ENCODE measurements around the gene TLR4.

TLR4 gene

DNA sequence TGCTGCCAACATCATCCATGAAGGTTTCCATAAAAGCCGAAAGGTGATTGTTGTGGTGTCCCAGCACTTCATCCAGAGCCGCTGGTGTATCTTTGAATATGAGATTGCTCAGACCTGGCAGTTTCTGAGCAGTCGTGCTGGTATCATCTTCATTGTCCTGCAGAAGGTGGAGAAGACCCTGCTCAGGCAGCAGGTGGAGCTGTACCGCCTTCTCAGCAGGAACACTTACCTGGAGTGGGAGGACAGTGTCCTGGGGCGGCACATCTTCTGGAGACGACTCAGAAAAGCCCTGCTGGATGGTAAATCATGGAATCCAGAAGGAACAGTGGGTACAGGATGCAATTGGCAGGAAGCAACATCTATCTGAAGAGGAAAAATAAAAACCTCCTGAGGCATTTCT, 10.1 kb downstream of the TLR4 start:
- DNase-seq (ENCODE audit: low read depth): no peak

DNA sequence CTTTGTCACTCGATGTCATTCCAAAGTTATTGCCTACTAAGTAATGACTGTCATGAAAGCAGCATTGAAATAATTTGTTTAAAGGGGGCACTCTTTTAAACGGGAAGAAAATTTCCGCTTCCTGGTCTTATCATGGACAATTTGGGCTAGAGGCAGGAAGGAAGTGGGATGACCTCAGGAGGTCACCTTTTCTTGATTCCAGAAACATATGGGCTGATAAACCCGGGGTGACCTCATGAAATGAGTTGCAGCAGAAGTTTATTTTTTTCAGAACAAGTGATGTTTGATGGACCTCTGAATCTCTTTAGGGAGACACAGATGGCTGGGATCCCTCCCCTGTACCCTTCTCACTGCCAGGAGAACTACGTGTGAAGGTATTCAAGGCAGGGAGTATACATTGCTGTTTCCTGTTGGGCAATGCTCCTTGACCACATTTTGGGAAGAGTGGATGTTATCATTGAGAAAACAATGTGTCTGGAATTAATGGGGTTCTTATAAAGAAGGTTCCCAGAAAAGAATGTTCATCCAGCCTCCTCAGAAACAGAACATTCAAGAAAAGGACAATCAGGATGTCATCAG, 11.3 kb downstream of the TLR4 start:
- DNase-seq (ENCODE audit: low read depth): no peak

DNA sequence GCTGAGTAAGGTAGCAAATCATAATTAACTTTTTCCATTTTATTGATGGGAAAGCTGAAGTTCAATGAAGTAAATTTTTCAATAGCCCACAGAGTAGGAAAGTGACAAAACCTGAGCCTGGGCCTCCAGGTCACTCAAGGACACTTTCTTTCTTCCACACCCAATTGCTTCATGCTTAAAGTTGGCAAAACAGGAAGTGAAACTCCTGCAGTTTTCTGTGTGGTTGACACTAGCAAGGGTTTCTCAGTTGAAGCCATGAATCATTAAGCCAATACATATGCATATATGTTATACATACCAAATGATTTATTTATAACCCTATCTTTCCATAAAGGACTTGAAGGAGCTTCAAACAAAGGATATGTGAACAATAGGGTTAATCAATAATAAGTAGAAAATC, 13.9 kb downstream of the TLR4 start:
- DNase-seq (ENCODE audit: low read depth): no peak

DNA sequence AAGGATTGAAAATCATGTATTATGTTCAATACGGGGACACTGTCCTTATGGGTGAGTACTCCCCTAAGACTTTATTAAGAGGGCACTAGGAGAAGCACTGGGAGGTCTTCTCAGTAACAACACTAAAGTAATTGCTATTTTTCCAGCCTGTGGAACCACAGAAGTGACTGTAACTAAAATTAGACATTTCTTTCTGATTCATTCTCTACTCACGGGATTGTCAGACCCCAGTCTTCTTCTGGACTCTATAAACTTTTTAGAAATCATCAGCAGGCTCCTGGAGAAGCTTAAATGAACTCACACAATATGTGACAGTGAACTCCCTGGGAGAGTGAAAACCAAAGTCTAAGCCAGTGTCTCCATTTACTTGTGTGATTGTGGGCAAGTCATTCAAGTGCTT, 14.5 kb downstream of the TLR4 start:
- no peak for DNase-seq (ENCODE audit: low read depth)

DNA sequence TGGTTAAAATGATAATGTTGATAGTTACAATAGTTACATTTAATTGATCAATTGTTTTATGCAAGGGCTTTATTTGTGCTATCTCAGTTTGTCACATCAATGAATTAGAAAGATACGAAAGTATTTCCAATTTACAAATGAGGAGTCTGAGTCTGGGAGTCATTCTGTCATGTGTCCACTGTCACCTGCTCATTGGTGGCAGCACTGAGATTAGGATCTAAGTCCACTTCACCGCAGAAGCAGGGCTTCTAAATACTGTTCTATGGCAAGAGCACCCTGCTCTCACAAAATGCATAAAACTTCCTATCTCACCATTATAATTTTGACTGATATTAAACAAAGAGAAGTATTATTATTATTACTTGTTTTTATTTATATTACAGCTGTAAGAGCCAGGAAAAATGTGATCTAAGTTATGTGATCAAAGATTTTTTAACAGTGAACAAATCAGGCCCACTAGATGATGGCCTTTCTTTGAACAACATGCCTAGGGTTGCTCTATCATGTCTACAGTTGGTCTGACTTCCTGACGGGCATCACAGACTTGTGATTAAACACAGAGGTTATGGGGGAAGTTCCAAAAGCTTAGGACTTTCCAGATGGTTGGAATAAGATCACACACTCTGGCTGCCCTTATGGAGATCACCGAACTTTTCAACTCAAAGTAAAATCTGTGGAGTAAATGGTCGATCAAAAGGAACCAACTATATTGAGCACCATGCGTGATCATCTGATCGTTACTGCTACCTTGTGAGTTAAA, 15.1 kb downstream of the TLR4 start:
- no peak for DNase-seq (ENCODE audit: low read depth)

DNA sequence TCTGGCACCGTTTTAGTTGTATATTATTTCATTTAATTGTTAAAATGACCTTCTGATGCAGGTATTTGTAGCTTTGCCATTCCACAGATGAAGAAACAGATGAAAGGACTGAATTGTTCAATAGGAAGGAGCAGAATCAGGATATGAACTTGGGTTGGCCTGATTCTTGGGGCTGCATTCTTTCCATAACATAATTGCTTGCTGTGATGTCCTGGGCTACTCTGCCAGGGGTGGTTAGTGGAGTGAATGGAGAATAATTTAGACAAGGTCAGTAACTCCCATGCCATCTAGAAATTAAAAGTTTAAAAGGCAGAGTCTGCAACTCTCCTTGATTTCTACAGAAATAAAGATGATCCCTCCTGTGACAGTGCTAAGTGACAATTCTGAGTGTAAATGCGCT, 15.9 kb downstream of the TLR4 start:
- DNase-seq (ENCODE audit: low read depth): no peak

DNA sequence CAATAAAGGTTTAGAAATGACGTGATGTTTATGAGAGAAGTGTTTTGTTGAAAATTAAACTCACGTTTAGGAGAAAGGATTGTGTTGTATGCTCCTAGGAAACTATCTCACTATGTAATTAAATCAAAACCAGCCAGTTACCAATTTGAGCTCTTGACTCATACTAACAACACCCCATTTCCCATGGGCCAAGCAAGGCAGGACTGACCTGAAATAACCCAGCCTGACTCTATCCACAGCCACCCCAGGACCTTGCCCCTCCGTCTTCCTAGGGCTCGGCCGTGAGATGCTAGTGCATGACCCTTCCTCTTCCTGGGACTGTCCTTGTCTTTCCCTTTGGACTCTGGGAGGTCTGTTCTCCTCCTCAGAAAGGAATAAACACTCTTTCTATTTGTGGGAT, 16.4 kb downstream of the TLR4 start:
- no peak for DNase-seq (ENCODE audit: low read depth)

DNA sequence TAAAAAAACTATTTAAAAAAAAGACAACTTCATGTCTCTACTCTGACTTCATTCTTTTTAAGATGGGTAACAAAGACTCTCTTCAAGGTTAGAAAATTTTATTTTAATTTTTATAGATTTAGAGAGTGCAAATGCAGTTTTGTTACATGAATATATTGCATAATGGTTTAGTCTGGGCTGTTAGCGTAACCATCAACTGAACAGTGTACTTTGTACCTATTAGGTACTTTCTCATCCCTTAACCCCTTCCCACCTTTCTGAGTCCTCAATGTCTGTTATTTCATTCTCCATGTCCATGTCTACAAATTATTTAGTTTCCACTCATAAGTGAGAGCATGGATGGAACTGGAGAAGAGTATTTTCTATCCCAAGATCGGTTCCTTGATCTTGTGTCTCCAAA, 16.8 kb downstream of the TLR4 start:
- no peak for DNase-seq (ENCODE audit: low read depth)

DNA sequence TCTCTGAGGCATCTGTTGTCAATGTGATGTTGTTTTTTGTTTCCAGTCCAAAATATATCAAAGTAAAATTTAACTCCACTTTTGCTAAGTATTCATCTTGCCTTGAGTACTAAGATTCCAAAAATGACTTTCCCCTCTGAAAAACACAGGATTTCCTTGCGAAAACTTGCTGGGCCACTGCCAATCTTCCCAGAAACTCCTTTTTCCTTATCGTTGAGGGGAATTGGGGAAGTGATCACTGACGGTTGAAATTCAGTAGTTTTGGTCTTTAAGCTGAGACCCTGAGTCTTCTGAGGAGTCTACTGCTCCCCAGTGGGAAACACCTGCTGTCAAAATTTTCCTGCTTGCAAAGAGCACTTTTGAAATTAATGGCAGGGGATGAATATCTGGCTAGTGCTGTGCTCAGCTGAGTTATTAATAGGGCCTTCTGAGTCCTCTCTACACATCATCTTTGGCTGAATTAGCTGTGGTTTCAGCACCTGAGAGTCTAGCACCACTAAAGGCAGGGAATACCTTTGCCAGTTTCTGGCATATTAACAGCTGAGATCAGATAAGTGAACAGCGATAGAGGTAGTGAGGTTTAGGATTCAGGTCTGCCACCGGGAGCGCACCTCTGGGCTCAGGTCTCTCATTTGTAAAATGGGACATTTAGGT, 18.0 kb downstream of the TLR4 start:
- no peak for DNase-seq (ENCODE audit: low read depth)

DNA sequence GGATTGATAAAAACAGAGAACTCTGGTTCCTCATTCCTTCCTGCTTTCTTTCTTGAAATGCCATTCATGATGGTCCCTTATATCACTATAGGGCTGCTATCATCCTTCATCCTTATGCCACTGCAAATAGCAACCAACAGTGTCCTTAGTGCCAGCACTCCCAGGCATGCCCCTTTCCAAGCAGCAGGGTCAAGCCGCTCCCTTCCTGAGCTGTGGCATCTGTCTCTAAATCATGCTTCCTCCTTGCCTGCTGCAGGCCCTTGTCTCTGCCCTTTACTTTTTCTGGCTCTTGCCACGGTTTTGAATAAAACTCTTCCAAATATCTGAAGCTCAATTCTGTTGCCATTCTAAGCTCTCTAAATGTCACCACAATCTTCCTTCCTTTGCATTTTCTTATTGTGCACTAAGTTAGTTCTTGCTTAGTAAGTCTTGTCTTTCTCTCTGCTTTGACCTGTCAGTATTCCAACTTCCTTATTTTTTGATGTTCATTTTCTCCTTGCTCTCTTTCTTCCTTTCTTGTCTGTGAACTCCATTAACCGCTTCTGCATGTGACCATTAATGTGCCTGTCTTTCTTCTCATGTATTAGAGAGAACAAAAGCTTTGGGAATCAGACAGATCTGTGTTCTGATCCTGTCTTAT, 19.9 kb downstream of the TLR4 start:
- DNase-seq (ENCODE audit: low read depth): no peak

DNA sequence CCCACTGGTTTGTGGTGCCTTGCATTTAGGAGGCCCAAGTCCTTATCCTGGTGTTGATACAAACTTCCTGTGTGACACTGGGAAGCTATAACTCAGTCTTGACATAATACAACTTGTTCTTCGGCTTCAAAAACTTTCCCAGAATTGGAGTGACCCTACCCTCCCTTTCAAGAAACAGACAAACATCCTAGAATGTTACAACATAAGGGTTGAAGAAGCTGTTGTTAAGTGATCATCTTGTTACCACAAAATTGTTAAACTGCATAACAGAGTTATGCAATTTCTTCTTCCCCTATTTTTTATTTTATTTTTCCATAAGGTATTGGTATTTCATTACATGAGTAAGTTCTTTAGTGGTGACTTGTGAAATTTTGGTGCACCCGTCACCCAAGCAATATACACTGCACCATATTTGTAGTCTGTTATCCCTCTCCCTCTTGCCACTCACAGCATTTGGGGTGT, 21.3 kb downstream of the TLR4 start:
- DNase-seq (ENCODE audit: low read depth): no peak

DNA sequence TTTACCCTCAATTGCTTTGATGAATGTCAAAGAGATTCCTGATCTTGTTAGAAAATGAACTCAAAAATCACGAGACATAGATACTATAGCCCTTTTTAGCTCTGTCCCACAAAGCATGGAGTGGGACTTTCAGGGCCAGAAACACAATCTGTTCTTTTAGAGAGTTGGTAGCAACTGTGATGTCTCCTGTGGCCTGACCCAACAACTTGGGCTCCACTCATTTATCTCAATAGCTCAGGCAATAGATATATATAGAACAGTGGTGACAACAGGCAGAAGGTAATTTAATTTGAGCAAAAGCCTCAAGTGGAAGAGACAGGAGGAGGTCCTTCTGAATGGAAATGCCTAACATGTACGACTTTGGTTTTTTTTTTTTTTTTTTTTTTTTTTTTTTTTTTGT, 25.2 kb downstream of the TLR4 start:
- DNase-seq (ENCODE audit: low read depth): no peak

DNA sequence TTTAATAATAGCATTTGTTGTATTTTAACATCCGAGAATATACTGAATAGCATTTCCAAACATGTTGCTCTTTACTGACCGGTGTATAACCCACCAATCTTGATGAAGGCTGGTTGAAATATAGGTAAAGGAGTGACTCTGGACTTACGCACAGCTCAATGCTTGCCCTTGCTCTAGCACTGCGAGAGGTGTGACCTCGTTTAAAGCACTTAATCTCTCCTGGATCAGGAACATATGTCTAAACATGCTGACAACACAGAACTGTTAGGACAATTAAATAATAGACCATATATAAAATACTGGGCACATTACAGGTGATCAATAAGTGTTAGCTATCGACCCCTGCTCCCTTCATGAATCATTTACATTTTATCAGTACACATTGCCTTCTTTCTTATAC, 28.3 kb downstream of the TLR4 start:
- DNase-seq (ENCODE audit: low read depth): no peak

DNA sequence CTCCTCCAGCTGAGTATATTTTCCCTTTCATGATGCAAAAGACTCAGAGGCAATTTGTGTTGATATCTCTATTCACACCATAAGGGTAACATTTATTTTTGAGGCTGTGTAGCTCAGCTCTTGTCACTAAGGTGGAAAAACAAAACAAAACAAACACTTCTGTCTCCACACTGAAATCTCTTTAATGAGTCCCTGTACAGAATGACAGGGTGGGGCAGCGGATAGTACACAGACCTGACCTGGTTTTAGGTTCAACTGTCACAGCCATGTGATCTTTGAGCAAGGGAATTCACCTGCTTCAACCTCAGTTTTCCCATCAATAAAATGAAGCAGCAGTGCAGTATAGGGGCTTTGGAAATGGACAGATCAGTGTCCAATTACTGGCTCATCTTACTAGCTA, 29.3 kb downstream of the TLR4 start:
- DNase-seq (ENCODE audit: low read depth): no peak

DNA sequence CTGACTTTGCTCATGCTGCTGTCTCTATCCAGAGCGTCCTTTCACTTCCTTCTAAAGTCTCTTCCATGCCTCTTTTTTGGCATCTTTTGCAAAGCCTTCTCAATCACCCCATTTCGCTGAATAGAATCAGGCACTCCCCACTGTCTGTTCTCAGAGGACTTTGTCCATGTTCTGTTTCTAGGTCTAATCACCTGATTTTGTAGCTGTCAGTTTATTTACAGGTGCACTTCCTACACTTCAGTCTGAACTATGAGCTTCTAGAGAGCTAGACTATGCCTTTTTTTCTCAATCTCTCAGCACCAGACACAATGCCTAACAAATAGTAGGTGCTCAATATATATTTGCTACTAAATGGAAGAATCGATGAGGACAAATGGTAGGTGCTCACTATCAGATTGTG, 29.9 kb downstream of the TLR4 start:
- no peak for DNase-seq (ENCODE audit: low read depth)

DNA sequence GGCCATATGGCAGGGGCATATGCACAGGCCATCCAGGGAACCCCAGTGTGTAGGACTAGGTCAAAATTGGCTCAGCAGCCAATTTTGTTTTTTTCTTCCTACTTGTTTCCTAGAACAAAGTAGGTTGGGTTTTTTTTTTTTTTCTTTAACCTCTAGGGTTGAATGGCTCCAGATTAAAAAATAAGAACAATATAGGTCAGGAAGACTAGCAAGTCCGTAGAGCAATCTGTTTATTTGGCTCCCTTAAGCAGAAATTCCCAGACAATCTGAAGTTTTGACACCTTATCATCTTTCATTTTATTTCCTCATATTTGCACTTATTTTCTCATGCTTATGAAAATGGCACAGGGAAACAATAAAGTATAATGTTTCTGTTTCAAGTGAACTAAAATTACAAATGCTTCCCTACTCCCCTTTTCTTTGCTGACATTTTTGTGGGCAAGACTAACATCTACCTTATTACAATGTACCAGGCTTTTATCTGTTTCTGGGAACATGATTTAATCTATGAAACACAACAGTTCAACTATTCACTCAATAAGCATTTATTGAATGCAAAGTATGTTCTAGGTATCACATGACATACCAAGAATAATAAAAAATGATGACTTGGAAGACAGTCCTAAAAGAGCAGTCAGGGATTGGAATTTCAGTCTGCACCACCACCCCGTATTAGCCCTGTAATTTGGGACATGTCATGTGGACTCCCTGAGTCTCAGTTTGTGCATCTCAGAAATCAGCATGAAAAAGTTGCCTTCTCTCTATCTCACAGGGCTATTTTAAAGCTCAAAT, 30.5 kb downstream of the TLR4 start:
- DNase-seq (ENCODE audit: low read depth): peak; percentile 36

DNA sequence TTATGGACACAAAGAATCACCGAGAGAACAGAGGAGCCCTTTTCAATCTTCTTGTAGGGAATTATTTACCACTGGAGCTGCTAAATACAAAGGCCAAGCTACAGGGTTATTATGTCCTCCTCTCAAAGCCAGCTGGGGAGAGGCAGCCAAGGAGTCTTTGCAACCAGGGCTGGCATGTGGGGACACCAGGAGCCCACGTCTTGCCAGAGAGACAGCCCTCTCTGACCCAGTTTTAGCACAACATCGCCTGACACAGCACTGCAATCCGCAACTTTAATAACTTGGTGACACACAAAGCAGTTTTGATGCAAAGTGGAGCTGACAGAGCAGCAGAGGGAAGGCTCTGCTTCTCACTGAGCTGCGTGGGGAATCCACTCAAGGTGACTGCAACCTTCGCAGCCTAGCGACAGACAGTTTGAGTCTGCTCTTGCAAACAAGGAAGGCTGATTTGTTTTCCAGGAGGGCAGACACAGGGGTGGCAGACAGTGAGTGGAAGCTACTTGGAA, 33.6 kb downstream of the TLR4 start:
- no peak for DNase-seq (ENCODE audit: low read depth)

DNA sequence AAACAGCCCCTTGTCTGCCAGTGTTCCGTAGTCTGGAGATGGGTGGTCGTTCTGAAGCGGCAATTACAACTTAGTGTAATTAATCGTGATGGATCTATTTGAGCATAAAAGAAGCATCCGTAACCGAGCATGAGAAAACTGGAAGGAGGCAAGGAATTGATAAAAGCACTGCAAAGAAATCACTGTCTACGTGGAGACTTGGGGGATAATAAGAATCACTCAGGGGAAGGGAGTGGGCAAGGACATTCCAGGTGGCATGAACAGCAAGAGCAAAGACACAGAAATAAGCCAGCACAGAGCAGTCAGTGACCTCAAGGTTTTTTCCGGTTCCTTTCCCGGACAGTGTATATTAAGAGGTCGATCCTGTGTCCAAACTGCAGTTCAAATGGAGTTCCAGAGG, 35.0 kb downstream of the TLR4 start:
- DNase-seq (ENCODE audit: low read depth): no peak

DNA sequence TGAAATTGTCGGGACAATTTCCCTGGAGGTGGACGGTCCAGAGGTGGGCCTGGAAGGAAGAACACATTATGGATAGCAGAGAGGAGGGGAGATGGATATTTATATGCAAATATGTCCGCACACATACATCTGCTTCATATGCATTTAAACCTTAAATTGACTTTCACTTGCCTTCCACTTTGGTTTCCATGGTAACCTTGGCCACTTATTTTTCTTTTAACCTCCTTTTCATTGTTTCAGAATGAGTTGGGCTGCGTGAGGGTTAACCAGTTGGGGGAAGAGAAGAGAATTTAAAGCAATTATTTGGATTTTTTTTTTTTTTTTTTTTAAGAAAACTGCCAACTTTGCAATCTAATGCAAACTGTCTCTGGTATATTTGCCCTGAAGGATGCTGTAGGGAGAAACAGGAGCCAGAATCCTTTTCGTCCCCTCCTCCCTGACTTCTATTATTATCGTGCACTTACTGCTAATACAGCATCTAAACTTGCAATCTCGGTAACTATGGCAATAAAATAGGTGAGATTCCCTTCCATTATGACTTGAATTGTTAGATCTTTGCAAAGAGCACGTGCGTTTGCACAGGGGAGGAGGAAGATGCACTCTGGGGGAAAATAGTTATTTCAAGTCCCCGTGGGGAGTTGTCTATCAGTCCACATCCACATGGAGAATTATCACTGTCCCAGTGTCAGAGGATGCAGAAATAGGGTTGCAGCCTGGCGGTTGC, 35.6 kb downstream of the TLR4 start:
- DNase-seq (ENCODE audit: low read depth): no peak

DNA sequence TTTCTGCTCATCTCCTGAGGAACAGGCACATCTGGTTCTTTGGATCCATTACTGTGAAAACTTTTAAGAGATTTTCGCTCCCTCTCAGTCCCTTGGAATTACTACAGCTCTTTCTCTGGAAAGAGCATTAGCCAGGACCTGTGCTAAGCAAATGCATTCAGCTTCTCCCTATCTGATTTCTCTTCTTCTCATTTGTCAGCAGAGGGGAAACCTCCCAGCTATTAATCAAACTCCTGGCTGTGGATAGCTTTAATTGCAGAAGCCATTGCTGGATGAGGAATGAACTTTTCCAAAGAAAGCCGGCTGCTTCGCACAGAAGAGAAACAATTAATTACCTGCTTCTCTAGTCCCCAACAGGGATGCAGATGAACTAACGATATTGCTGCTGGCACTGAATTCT, 37.9 kb downstream of the TLR4 start:
- DNase-seq (ENCODE audit: low read depth): no peak

DNA sequence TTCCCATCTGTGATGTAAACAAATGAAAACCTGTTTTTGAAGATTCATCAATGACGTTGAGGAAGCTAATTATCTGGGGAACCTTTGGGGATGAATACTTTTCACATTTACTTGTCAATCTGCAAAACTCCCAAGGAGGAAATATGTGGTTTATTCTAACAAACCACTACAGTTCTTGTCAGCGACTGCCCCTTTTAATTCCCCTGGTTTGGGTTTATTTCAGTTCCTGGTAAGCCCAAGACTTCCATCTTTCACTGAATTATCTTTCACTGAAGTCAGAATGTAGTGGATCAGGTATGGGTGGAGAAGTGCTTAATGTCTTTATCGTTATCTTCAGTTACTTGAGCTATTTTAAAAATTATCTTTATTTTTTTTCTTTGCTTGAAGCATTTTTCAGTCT, 40.2 kb downstream of the TLR4 start:
- no peak for DNase-seq (ENCODE audit: low read depth)

All from HS-5 (cell line).